Natural killer cell (primary cell): ENCODE results near the gene OGFRL1. TPM values are rescaled to one million over a fixed set of nuclear protein-coding genes. Genes with fewer than 3 reads are reported as not detected.

Experiments
- ATAC-seq, 3 donors: fragments of 150-1000 bp in 2 of 3; fragments of 200-7000 bp in 1 of 3; cut with Tn5 transposase; 1 replicate in 1 of 3; 2 replicates in 2 of 3; pipeline ENCODE4 v1.10.0; 2021; ENCODE audit warnings: mild to moderate bottlenecking in 2 of 3, moderate library complexity in 2 of 3
- DNase-seq, 2 donors: peaks; one replicate each; pipeline versions ENCODE4 v3.0.0 to v3.0.0-alpha.2; 2013 to 2021; ENCODE audit warnings: mixed read lengths in 1 of 2
- H3K27ac ChIP-seq: one replicate; pipeline ENCODE4 v1.5.1; 2013; ENCODE audit warnings: mild to moderate bottlenecking, low read length
- H3K27me3 ChIP-seq: one replicate; pipeline ENCODE4 v1.6.1; 2013; ENCODE audit warnings: low read length; ENCODE audit not compliant: control insufficient read depth, insufficient read depth
- H3K36me3 ChIP-seq: one replicate; pipeline ENCODE4 v1.6.1; 2013; ENCODE audit warnings: low read length; ENCODE audit not compliant: control insufficient read depth, insufficient read depth
- H3K4me1 ChIP-seq: one replicate; pipeline ENCODE4 v1.6.1; 2013; ENCODE audit warnings: low read length; ENCODE audit not compliant: control insufficient read depth, insufficient read depth
- H3K4me3 ChIP-seq: one replicate; pipeline ENCODE4 v1.5.1; 2013; ENCODE audit warnings: low read length
- H3K9me3 ChIP-seq: one replicate; pipeline ENCODE4 v1.6.1; 2013; ENCODE audit warnings: low read length; ENCODE audit not compliant: control insufficient read depth, insufficient read depth
- H3K27ac Mint-ChIP-seq, 2 donors: one replicate each; pipeline ENCODE4 v1.8.0; 2022; ENCODE audit warnings: mild to moderate bottlenecking in 2 of 2, mixed read lengths in 2 of 2, moderate library complexity in 1 of 2
- H3K27me3 Mint-ChIP-seq, 2 donors: one replicate each; pipeline ENCODE4 v1.8.0; 2022; ENCODE audit warnings: low read depth in 2 of 2, mixed read lengths in 2 of 2
- H3K36me3 Mint-ChIP-seq: one replicate; pipeline ENCODE4 v1.8.0; 2022; ENCODE audit warnings: mixed read lengths
- H3K4me1 Mint-ChIP-seq, 2 donors: one replicate each; pipeline ENCODE4 v1.8.0; 2022; ENCODE audit warnings: mixed read lengths in 2 of 2
- H3K4me3 Mint-ChIP-seq: one replicate; pipeline ENCODE4 v1.8.0; 2022; ENCODE audit warnings: mild to moderate bottlenecking, moderate library complexity, mixed read lengths
- H3K9me3 Mint-ChIP-seq, 2 donors: one replicate each; pipeline ENCODE4 v1.8.0; 2022; ENCODE audit warnings: mixed read lengths in 2 of 2
- CTCF ChIP-seq: fragments of 200-600 bp; IDR thresholded peaks from one replicate; pipeline ENCODE4 v1.8.0; 2022; ENCODE audit warnings: antibody characterized with exemption
- WGBS: methylation state at CpG from one replicate; pipeline ENCODE4 v1.1.7; 2013; ENCODE audit warnings: missing lambda C conversion rate; ENCODE audit not compliant: insufficient coverage; 5-methylcytosine and 5-hydroxymethylcytosine counted together
- intact Hi-C: fragments of 100-400 bp; cut with micrococcal nuclease; formaldehyde crosslinking; loops from one replicate; pipeline ENCODE4 v1.14.2; 2022
- total RNA-seq, 4 donors: library from RNA; stranded (reverse); fragments of 120-200 nt in 1 of 4; gene quantifications; one replicate each; pipeline versions ENCODE4 v1.2.3 to v1.2.4, GENCODE V29; 2013 to 2022

Gene OGFRL1
- total RNA-seq, 3 donors from 2014 or later (not counting 1 experiment from before 2014, with no cell fraction given) = 22.9 to 30.7 (median 25.6) TPM

DNA sequence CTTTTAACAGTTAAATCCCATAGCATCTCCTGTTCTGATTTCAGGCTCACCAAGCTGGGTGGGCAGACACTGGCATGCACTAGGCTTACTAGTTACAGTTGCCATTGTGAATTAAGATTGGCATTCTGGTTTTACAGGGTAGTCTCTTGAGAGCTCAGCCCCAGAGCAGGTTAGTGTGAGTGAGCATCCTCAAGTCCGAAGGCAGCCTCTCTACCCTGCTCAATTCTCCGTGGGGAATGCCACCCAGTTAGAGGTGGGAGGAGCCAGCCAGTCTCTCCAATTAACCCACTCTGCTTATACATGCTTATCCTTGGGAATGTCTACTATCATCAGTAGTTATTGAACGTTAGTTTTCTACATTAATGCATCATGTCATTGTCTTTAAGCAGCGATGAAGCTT lies 8.9 kb upstream of the OGFRL1 start:
- TF ChIP-seq CTCF = no peak
- DNase-seq = no peak
- no peaks in the 10 kb centered on the region for H3K4me1 Mint-ChIP-seq

GRCh38 chr6:71280701-71281100 lies 7.9 kb upstream of the OGFRL1 start:
- no peak overlapping the region for H3K27ac ChIP-seq
- Mint-ChIP-seq H3K4me3 (no peak overlapping the region), H3K36me3 (no peaks in the 10 kb centered on the region), H3K27ac (no peak overlapping the region), H3K27me3 (peaks cover 0 to 6% of the 10 kb centered on the region in 2 donors), H3K9me3 (no peaks in the 10 kb centered on the region), H3K4me1 (no peaks in the 10 kb centered on the region)
- no peaks in the 10 kb centered on the region for H3K36me3 ChIP-seq
- 94% methylated on average over 2 of the region's 2 CpGs for WGBS
- no peaks in the 10 kb centered on the region for H3K9me3 ChIP-seq
- no peak for ATAC-seq
- no peak overlapping the region for H3K4me3 ChIP-seq
- DNase-seq = no peak
- no peak for TF ChIP-seq CTCF
- no peaks in the 10 kb centered on the region for H3K4me1 ChIP-seq
- intact Hi-C loops = loop anchor here (10.0 kb wide), 1 partner anchor 1486 kb away; the partner anchor contains the start of gene LMBRD1
- H3K27me3 ChIP-seq = no peaks in the 10 kb centered on the region

More for the DNA sequence above, 8.9 kb upstream of the OGFRL1 start:
- Histone ChIP-seq H3K36me3 (no peaks in the 10 kb centered on the region), H3K27me3 (no peaks in the 10 kb centered on the region), H3K9me3 (no peaks in the 10 kb centered on the region), H3K4me1 (no peaks in the 10 kb centered on the region), H3K27ac (no peak overlapping the region), H3K4me3 (no peak overlapping the region)
- Mint-ChIP-seq H3K27ac (no peak overlapping the region), H3K36me3 (no peaks in the 10 kb centered on the region), H3K9me3 (no peaks in the 10 kb centered on the region), H3K4me3 (no peak overlapping the region), H3K27me3 (peaks cover 0 to 6% of the 10 kb centered on the region in 2 donors)
- ATAC-seq = no peak
- WGBS = 88% methylated on average over 4 of the region's 4 CpGs
- intact Hi-C loops = loop anchor here (10.0 kb wide), 1 partner anchor 1485 kb away; the partner anchor contains the start of gene LMBRD1

DNA sequence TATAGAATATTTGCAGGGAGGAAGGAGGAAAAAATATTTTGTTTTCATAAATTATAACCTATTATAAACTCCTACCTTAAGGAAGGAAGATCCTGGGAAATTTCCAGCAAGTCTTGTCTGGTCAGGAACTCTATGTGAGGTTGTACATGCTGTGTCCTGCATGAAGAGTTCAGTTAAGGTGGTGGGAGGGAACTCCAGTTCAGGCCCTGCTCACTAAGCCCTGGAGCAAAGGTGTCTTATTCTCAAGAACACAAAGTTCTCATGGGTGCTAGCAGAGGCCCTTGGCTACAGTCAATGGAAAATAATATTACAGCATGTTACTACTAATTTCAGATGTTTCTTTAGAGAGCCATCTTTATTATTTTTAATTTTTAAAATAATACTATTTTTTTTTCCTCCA lies 3.8 kb upstream of the OGFRL1 start:
- H3K27me3 Mint-ChIP-seq = peaks cover 0 to 6% of the 10 kb centered on the region in 2 donors
- no peak overlapping the region for H3K27ac Mint-ChIP-seq
- H3K9me3 Mint-ChIP-seq = no peaks in the 10 kb centered on the region

More for the DNA sequence above, 3.8 kb upstream of the OGFRL1 start:
- no peak for DNase-seq
- Histone ChIP-seq H3K9me3 (no peaks in the 10 kb centered on the region), H3K36me3 (no peaks in the 10 kb centered on the region), H3K4me1 (peaks cover 23% of the 10 kb centered on the region), H3K27me3 (no peaks in the 10 kb centered on the region), H3K4me3 (no peak overlapping the region), H3K27ac (no peak overlapping the region)
- Mint-ChIP-seq H3K36me3 (no peaks in the 10 kb centered on the region), H3K4me3 (no peak overlapping the region), H3K4me1 (peaks cover 14 to 15% of the 10 kb centered on the region in 2 donors)
- no peak for TF ChIP-seq CTCF
- intact Hi-C loops = loop anchor here (10.0 kb wide), 1 partner anchor 1490 kb away; the partner anchor contains the start of gene LMBRD1
- no peak for ATAC-seq
